Osteocyte (in vitro differentiated cells): ENCODE measurements around the gene CXorf38. TPM values are rescaled to one million over a fixed set of nuclear protein-coding genes. Genes with fewer than 3 reads are reported as not detected.
"Not testable (repeated sequence)": the region's sequence is repeated elsewhere in the genome, so short reads cannot be mapped to it uniquely, and the experiment has no call there.

ENCODE experiments used
- DNase-seq: peaks from one replicate; pipeline ENCODE4 v3.0.0; 2021; ENCODE audit warnings: mixed read lengths; ENCODE audit not compliant: unreplicated experiment; ENCODE audit errors: extremely low spot score
- H3K27ac Mint-ChIP-seq: one replicate; pipeline ENCODE4 v1.8.0; 2021; ENCODE audit warnings: mild to moderate bottlenecking, mixed read lengths; ENCODE audit not compliant: unreplicated experiment
- H3K27me3 Mint-ChIP-seq: one replicate; pipeline ENCODE4 v1.8.0; 2021; ENCODE audit warnings: mixed read lengths; ENCODE audit not compliant: unreplicated experiment
- H3K36me3 Mint-ChIP-seq: one replicate; pipeline ENCODE4 v1.8.0; 2021; ENCODE audit warnings: mixed read lengths; ENCODE audit not compliant: unreplicated experiment
- H3K4me1 Mint-ChIP-seq: one replicate; pipeline ENCODE4 v1.8.0; 2021; ENCODE audit warnings: mixed read lengths; ENCODE audit not compliant: unreplicated experiment
- H3K4me3 Mint-ChIP-seq: one replicate; pipeline ENCODE4 v1.8.0; 2021; ENCODE audit warnings: mild to moderate bottlenecking, moderate library complexity, mixed read lengths; ENCODE audit not compliant: unreplicated experiment
- H3K9me3 Mint-ChIP-seq: one replicate; pipeline ENCODE4 v1.8.0; 2021; ENCODE audit warnings: mixed read lengths; ENCODE audit not compliant: unreplicated experiment
- CTCF ChIP-seq: fragments of 200-600 bp; sonication (generic); IDR thresholded peaks from 2 replicates; pipeline ENCODE4 v1.5.0; 2021; ENCODE audit warnings: antibody characterized with exemption, mild to moderate bottlenecking, moderate library complexity
- total RNA-seq: library from RNA; stranded (reverse); gene quantifications from 2 replicates; pipeline ENCODE4 v1.2.1, GENCODE V29; 2021

CXorf38 gene
- total RNA-seq, 1 donor from 2014 or later: 9.9 TPM

DNA sequence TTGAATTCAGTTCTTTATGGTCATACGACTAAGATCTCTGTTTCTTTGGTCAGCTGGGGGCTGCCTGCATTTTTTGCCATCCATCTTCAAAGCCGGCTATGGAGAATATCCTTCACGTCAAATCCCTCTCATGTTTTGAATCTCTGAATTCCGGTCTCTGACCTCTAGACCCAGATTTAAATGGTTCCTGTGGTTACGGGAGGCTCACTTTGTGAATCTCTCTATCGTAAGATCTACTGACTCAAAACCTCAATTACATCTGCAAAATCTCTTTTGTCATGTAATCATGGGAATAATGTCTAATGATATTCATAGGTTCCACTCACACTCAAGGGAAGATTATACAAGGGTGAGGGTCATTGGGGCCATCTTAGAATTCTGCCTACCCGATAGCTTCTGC, 29.8 kb downstream of the CXorf38 start:
- no peak for DNase-seq

DNA sequence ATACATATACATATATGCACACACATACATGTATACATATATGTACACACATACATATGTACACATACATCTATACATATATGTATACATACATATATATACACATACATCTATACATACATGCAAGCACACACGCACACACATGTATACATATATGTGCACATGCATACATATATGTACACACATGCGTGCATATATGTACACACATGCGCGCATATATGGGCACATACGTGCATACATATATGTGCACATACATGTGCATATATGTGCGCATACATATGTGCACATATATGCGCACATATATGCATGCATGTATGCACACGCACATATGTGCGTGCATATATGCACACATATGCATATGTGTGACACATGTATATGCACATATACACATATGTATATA, 31.4 kb downstream of the CXorf38 start:
- H3K9me3 Mint-ChIP-seq: peaks cover 5% of the 10 kb centered on the region
- no peaks in the 10 kb centered on the region for H3K36me3 Mint-ChIP-seq
- no peak overlapping the region for H3K4me3 Mint-ChIP-seq
- TF ChIP-seq CTCF: no peak
- H3K27me3 Mint-ChIP-seq: no peaks in the 10 kb centered on the region
- H3K4me1 Mint-ChIP-seq: no peaks in the 10 kb centered on the region
- no peak overlapping the region for H3K27ac Mint-ChIP-seq
- DNase-seq: no peak

More for the DNA sequence above, 29.8 kb downstream of the CXorf38 start:
- Mint-ChIP-seq H3K4me3 (no peak overlapping the region), H3K27me3 (no peaks in the 10 kb centered on the region), H3K27ac (no peak overlapping the region), H3K4me1 (no peaks in the 10 kb centered on the region), H3K9me3 (peaks cover 5% of the 10 kb centered on the region), H3K36me3 (no peaks in the 10 kb centered on the region)
- TF ChIP-seq CTCF: no peak

DNA sequence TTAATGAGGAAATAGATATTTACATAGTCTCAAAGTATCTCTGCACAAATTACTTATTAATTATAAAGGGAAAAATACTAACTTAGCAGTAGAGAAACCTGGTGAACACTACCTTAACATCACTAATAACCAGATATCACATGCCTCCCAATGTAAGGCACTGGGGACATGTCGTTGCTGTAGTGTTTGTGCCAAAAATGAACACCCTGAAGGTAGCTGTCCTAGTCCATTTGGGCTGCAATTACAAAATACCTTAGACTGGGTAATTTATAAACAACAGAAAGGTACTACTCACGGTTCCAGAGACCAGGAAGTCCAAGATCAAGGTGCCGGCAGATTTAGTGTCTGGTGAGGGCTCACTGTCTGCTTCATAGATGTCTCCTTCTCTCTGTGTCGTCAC, 34.9 kb downstream of the CXorf38 start:
- Mint-ChIP-seq H3K27me3 (no peaks in the 10 kb centered on the region), H3K27ac (no peak overlapping the region), H3K9me3 (peaks cover 4% of the 10 kb centered on the region), H3K36me3 (no peaks in the 10 kb centered on the region), H3K4me3 (no peak overlapping the region), H3K4me1 (no peaks in the 10 kb centered on the region)
- DNase-seq: no peak
- TF ChIP-seq CTCF: no peak

DNA sequence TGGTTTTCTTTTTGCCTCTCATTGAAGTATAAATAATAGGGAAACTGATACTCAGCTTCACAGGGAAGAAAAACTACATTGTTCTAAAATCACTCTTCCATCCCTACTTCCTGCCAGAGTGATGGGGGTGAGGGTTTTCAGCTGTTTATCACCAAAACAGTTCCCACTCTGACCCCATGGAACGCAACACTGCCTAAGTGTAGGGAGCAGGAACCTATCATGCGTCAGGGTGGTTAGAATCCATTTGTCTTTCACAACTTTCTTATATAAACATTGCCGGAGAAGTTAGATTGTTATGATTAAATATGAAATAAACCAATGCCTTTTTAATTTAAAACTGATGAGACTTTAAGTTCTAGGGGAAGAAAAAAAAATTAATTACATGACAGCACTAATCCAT, 40.0 kb downstream of the CXorf38 start:
- no peak for TF ChIP-seq CTCF
- Mint-ChIP-seq H3K4me3 (no peak overlapping the region), H3K4me1 (no peaks in the 10 kb centered on the region), H3K27me3 (no peaks in the 10 kb centered on the region), H3K36me3 (peaks cover 3% of the 10 kb centered on the region), H3K9me3 (no peaks in the 10 kb centered on the region), H3K27ac (no peak overlapping the region)
- DNase-seq: no peak

DNA sequence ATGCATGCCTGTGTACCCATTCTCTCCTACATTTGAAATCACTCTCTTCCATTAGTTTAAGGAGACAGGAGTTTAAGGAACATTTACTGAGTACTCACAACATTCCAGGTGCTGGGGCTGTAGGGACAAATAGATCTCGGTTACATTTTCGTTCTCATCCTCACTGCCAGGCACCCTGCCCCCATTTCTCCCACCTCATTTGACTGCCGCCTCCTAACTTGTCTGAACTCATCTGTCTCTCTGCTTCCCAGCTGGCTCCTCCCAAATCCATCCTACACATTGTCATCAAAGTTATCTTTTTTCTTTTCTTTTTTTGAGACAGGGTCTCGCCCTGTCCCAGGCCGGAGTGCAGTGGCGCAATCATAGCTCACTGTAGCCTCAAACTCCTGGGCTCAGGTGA, 43.9 kb downstream of the CXorf38 start:
- H3K9me3 Mint-ChIP-seq: no peaks in the 10 kb centered on the region
- no peak for TF ChIP-seq CTCF
- no peaks in the 10 kb centered on the region for H3K4me1 Mint-ChIP-seq
- DNase-seq: no peak
- no peak overlapping the region for H3K4me3 Mint-ChIP-seq
- H3K27me3 Mint-ChIP-seq: no peaks in the 10 kb centered on the region
- peaks cover 16% of the 10 kb centered on the region for H3K36me3 Mint-ChIP-seq
- no peak overlapping the region for H3K27ac Mint-ChIP-seq

DNA sequence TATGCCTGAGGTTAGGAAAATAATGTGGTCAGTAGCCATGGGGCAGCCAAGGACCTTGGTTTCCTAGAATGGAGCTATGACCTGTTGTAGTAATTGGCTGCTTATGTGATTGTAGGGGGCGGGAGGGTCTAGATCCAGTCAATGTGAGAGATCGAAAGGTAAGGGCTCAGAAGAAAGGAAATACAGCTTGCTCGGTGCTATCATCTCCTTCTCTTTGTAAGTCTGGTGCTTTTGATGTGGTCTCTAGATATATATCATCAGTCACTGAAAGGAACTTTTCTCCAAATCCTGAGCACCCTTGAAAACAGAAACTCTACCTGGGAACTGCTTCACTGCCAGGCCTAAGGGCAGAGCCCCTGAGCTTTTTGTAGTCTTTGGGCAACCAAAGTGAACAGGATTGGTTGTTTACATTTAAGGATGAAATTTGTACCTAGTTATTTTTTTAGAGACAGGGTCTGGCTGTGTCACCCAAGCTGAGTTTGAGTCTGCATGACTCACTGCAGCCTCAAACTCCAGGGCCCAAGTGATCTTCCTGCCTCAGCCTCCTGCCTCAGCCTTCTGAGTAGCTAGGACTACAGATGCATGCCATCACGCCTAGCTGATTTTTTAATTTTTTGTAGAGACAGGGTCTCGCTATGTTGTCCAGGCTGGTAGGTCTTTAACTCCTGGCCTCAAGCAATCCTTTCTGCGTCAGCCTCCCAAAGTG, 57.6 kb downstream of the CXorf38 start:
- not testable (repeated sequence) for H3K27me3 Mint-ChIP-seq, H3K27ac Mint-ChIP-seq, H3K9me3 Mint-ChIP-seq, DNase-seq, H3K4me3 Mint-ChIP-seq, H3K4me1 Mint-ChIP-seq
- peaks cover 12% of the 10 kb centered on the region for H3K36me3 Mint-ChIP-seq

- not testable (repeated sequence) for H3K4me3 Mint-ChIP-seq, H3K36me3 Mint-ChIP-seq, H3K27ac Mint-ChIP-seq, DNase-seq, H3K4me1 Mint-ChIP-seq, H3K27me3 Mint-ChIP-seq, H3K9me3 Mint-ChIP-seq
Observed at GRCh38 chrX:40587623-40588022, 59.7 kb downstream of the CXorf38 start.
